HG02623 (cell line): Measurements from ENCODE around the gene ANAPC1.
"Not testable (repeated sequence)": the region's sequence is repeated elsewhere in the genome, so short reads cannot be mapped to it uniquely, and the experiment has no call there.

Source experiments
- ATAC-seq: cut with Tn5 transposase; IDR thresholded peaks from one replicate; pipeline ENCODE4 v1.9.1; 2021; ENCODE audit warnings: moderate library complexity; ENCODE audit not compliant: unreplicated experiment

Gene ANAPC1

GRCh38 chr2:111905990-111906735 lies 22.2 kb upstream of the ANAPC1 start:
- ATAC-seq: peak; percentile 70

GRCh38 chr2:111905475-111905869 lies 21.5 kb upstream of the ANAPC1 start:
- not testable (repeated sequence) for ATAC-seq

GRCh38 chr2:111904726-111905474 lies 20.9 kb upstream of the ANAPC1 start:
- no peak for ATAC-seq

- no peak for ATAC-seq
Measured at GRCh38 chr2:111903930-111904439, 20.0 kb upstream of the ANAPC1 start.

- no peak for ATAC-seq
Measured at GRCh38 chr2:111903516-111903915, 19.5 kb upstream of the ANAPC1 start.

- ATAC-seq: no peak
Measured at GRCh38 chr2:111900859-111901258, 16.9 kb upstream of the ANAPC1 start.

GRCh38 chr2:111898703-111899514 lies 14.9 kb upstream of the ANAPC1 start:
- no peak for ATAC-seq

- ATAC-seq: no peak
Measured at GRCh38 chr2:111897924-111898702, 14.1 kb upstream of the ANAPC1 start, which contains the start of gene MERTK. MERTK (plus strand) TSS chr2:111898607; CDS start chr2:111898736, 129 bp downstream.

GRCh38 chr2:111897630-111897923 lies 13.6 kb upstream of the ANAPC1 start:
- ATAC-seq: no peak

- ATAC-seq: no peak
Measured at GRCh38 chr2:111896576-111896975, 12.6 kb upstream of the ANAPC1 start.

GRCh38 chr2:111896024-111896423 lies 12.0 kb upstream of the ANAPC1 start:
- ATAC-seq: no peak

GRCh38 chr2:111884592-111884964 lies 585 bp upstream of the ANAPC1 start:
- no peak for ATAC-seq

GRCh38 chr2:111872806-111873205 lies 11.2 kb downstream of the ANAPC1 start:
- ATAC-seq: not testable (repeated sequence)

GRCh38 chr2:111865124-111865523 lies 18.9 kb downstream of the ANAPC1 start:
- not testable (repeated sequence) for ATAC-seq

- not testable (repeated sequence) for ATAC-seq
Measured at GRCh38 chr2:111860005-111860404, 24.0 kb downstream of the ANAPC1 start.

GRCh38 chr2:111852544-111852943 lies 31.4 kb downstream of the ANAPC1 start:
- ATAC-seq: not testable (repeated sequence)

GRCh38 chr2:111850646-111851045 lies 33.3 kb downstream of the ANAPC1 start:
- ATAC-seq: not testable (repeated sequence)

- ATAC-seq: not testable (repeated sequence)
Measured at GRCh38 chr2:111839625-111840282, 44.2 kb downstream of the ANAPC1 start.

GRCh38 chr2:111838992-111839391 lies 45.0 kb downstream of the ANAPC1 start:
- ATAC-seq: not testable (repeated sequence)

GRCh38 chr2:111834221-111834620 lies 49.8 kb downstream of the ANAPC1 start:
- not testable (repeated sequence) for ATAC-seq
